Measurements from ENCODE around the gene PDXDC1.
A peak's percentile ranks its signal among the peaks of the same experiment; 100 is the strongest.

The PDXDC1 gene

DNA sequence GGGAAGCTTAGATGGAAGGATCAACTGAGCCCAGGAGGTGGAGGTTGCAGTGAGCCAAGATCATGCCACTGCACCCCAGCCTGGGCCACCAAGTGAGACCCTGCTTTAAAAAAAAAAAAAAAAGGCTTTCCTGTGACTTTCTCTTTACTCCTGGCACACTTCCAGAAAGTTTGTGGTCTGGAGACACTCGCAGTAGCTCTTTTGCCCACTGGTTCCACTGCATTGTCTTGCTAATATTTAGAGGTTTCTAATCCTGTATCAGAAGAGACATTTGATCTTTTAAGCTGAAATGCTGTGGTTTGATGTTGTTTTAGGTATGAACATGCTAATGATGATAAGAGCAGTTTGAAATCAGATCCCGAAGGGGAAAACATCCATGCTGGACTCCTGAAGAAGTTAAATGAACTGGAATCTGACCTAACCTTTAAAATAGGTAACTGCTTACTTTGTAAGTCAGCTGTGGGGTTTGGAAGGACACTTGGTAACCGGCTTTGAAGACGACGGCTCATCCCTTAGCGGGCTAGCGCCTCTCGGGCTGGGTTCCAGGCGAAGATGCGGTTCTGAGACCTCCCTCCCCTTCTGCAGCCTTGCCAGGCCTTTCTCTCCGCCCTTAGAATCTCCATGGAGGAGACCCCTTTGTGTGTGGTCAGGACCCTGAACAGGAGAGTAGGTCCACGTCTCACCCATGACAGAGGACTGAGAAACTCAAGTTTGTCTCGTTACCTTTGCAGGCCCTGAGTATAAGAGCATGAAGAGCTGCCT is 57.9 kb downstream of the PDXDC1 start:
- Histone ChIP-seq H3K79me1 (ENCODE audit: low read length) (no peaks in the 10 kb centered on the region), H3K23ac (ENCODE audit: low read length) (no peak overlapping the region), H3K4me2 (ENCODE audit: low read length) (no peak overlapping the region), H3K9ac (ENCODE audit: low read length) (no peak overlapping the region), H4K91ac (ENCODE audit: low read depth, low read length) (no peak overlapping the region), H3K9me3 (ENCODE audit: insufficient read depth, low read depth, low read length) (peaks cover 1% of the 10 kb centered on the region), H3K79me2 (ENCODE audit: control insufficient read depth, insufficient read depth, low read length, poor library complexity) (no peaks in the 10 kb centered on the region), H2BK5ac (ENCODE audit: low read depth, low read length, poor library complexity) (no peak overlapping the region), H3K4ac (ENCODE audit: low read depth, low read length) (no peak overlapping the region), H4K8ac (ENCODE audit: low read depth, low read length) (no peak overlapping the region), H3K4me1 (ENCODE audit: control insufficient read depth in 1 of 2, insufficient read depth in 2 of 2, low read length in 2 of 2) (no peaks in the 10 kb centered on the region), H2AFZ (ENCODE audit: insufficient read depth, low read length, poor library complexity) (no peak overlapping the region), H3K14ac (ENCODE audit: low read length) (no peak overlapping the region), H2BK12ac (ENCODE audit: low read length) (no peak overlapping the region), H2BK120ac (ENCODE audit: insufficient read depth, low read length, poor library complexity) (no peak overlapping the region), H3K27ac (ENCODE audit: low read depth, low read length) (no peak overlapping the region), H3K4me3 (ENCODE audit: low read depth, low read length) (no peak overlapping the region), H3K27me3 (ENCODE audit: insufficient read depth, low read length) (no peaks in the 10 kb centered on the region), H4K12ac (ENCODE audit: low read depth, low read length) (no peak overlapping the region), H2AK5ac (ENCODE audit: low read length) (no peak overlapping the region), H3K36me3 (ENCODE audit: control insufficient read depth in 1 of 2, insufficient read depth in 2 of 2, low read length in 2 of 2) (peaks cover 74 to 76% of the 10 kb centered on the region in 2 experiments), H3K18ac (ENCODE audit: low read length) (no peak overlapping the region)
- no peak for DNase-seq
- WGBS (ENCODE audit: extremely low coverage, insufficient coverage, insufficient read length), result no CpG with 5 or more reads among the region's 13 CpGs

DNA sequence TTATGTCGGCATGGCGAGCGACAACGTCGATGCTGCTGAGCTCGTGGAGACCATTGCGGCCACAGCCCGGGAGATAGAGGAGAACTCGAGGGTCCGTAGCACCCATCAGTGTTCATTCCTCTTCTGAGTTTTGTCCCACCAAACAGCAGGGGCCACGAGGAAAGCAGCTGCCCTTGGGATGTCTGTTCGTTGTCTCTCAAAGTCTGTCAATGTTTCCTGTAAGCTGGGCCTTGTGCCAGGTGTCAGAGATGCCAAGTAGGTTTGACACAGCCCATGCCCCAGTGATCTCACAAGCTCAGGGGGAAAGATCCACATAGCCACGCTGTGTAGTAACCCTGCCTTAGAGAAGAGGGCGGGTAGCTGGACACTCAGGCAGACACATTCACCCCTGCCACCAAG is 58.5 kb downstream of the PDXDC1 start:
- H3K4me2 ChIP-seq (ENCODE audit: low read length), result no peak overlapping the region
- no peak overlapping the region for H4K91ac ChIP-seq (ENCODE audit: low read depth, low read length)
- H3K36me3 ChIP-seq (ENCODE audit: control insufficient read depth in 1 of 2, insufficient read depth in 2 of 2, low read length in 2 of 2), result peaks cover 70 to 74% of the 10 kb centered on the region in 2 experiments
- no peak overlapping the region for H2BK120ac ChIP-seq (ENCODE audit: insufficient read depth, low read length, poor library complexity)
- no peak overlapping the region for H3K4me3 ChIP-seq (ENCODE audit: low read depth, low read length)
- no peak overlapping the region for H3K4ac ChIP-seq (ENCODE audit: low read depth, low read length)
- no CpG with 5 or more reads among the region's 14 CpGs for WGBS (ENCODE audit: extremely low coverage, insufficient coverage, insufficient read length)
- H3K14ac ChIP-seq (ENCODE audit: low read length), result no peak overlapping the region
- no peak overlapping the region for H4K8ac ChIP-seq (ENCODE audit: low read depth, low read length)
- no peak overlapping the region for H2BK12ac ChIP-seq (ENCODE audit: low read length)
- no peak overlapping the region for H2AFZ ChIP-seq (ENCODE audit: insufficient read depth, low read length, poor library complexity)
- no peak overlapping the region for H3K18ac ChIP-seq (ENCODE audit: low read length)
- H3K79me2 ChIP-seq (ENCODE audit: control insufficient read depth, insufficient read depth, low read length, poor library complexity), result no peaks in the 10 kb centered on the region
- no peak overlapping the region for H3K9ac ChIP-seq (ENCODE audit: low read length)
- no peak overlapping the region for H2AK5ac ChIP-seq (ENCODE audit: low read length)
- DNase-seq, result no peak
- H3K9me3 ChIP-seq (ENCODE audit: insufficient read depth, low read depth, low read length), result peaks cover 1% of the 10 kb centered on the region
- no peak overlapping the region for H3K27ac ChIP-seq (ENCODE audit: low read depth, low read length)
- no peaks in the 10 kb centered on the region for H3K27me3 ChIP-seq (ENCODE audit: insufficient read depth, low read length)
- no peak overlapping the region for H4K12ac ChIP-seq (ENCODE audit: low read depth, low read length)
- no peaks in the 10 kb centered on the region for H3K4me1 ChIP-seq (ENCODE audit: control insufficient read depth in 1 of 2, insufficient read depth in 2 of 2, low read length in 2 of 2)
- H3K23ac ChIP-seq (ENCODE audit: low read length), result no peak overlapping the region
- H2BK5ac ChIP-seq (ENCODE audit: low read depth, low read length, poor library complexity), result no peak overlapping the region
- no peaks in the 10 kb centered on the region for H3K79me1 ChIP-seq (ENCODE audit: low read length)

DNA sequence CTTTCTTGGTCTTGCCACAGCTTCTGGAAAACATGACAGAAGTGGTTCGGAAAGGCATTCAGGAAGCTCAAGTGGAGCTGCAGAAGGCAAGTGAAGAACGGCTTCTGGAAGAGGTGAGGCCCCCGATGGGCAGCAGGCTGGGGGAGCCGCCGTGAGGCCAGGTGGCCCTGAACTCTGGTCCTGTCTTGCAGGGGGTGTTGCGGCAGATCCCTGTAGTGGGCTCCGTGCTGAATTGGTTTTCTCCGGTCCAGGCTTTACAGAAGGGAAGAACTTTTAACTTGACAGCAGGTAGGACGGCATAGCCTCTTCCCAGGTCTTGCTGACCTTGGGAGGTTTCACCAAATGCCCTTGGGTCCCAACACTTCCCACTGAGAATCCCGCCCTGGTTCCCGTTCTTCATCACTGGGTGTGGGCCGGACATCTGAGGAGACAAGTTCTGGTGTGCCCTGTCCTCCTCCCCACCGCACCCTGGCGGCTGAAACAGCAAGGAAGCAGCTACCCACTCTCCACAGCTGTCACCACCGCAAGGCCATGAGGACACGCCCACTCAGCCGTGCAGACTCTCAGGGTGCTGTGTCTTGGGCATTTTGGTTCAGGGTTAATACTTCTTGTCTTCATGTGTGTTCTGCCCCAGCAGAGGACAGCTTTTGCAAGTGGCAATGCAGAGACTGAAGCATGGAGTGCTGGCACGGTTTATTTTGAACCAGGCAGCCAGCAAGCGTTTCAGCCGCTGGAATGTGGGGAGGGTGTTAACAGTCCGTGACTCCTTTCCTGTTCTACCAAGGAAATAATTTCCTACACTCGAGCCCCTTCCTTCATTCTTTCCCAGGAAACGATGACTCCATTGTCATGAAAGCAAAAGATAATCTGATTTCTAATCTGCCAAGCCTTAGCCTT is 59.7 kb downstream of the PDXDC1 start:
- H3K9me3 ChIP-seq (ENCODE audit: insufficient read depth, low read depth, low read length), result no peaks in the 10 kb centered on the region
- H4K12ac ChIP-seq (ENCODE audit: low read depth, low read length), result no peak overlapping the region
- H3K36me3 ChIP-seq (ENCODE audit: control insufficient read depth in 1 of 2, insufficient read depth in 2 of 2, low read length in 2 of 2), result peaks cover 64 to 73% of the 10 kb centered on the region in 2 experiments
- H3K14ac ChIP-seq (ENCODE audit: low read length), result no peak overlapping the region
- no peak overlapping the region for H4K8ac ChIP-seq (ENCODE audit: low read depth, low read length)
- peak overlapping the region; percentile 31 for H3K9ac ChIP-seq (ENCODE audit: low read length)
- no peak overlapping the region for H3K23ac ChIP-seq (ENCODE audit: low read length)
- no peaks in the 10 kb centered on the region for H3K79me1 ChIP-seq (ENCODE audit: low read length)
- DNase-seq, result peak in 1 of 2 donors; percentile 25
- H2AK5ac ChIP-seq (ENCODE audit: low read length), result no peak overlapping the region
- H3K27ac ChIP-seq (ENCODE audit: low read depth, low read length), result no peak overlapping the region
- WGBS (ENCODE audit: extremely low coverage, insufficient coverage, insufficient read length), result no CpG with 5 or more reads among the region's 23 CpGs
- H4K91ac ChIP-seq (ENCODE audit: low read depth, low read length), result no peak overlapping the region
- H3K79me2 ChIP-seq (ENCODE audit: control insufficient read depth, insufficient read depth, low read length, poor library complexity), result no peaks in the 10 kb centered on the region
- no peak overlapping the region for H3K4ac ChIP-seq (ENCODE audit: low read depth, low read length)
- no peak overlapping the region for H3K4me3 ChIP-seq (ENCODE audit: low read depth, low read length)
- no peaks in the 10 kb centered on the region for H3K4me1 ChIP-seq (ENCODE audit: control insufficient read depth in 1 of 2, insufficient read depth in 2 of 2, low read length in 2 of 2)
- no peak overlapping the region for H2BK5ac ChIP-seq (ENCODE audit: low read depth, low read length, poor library complexity)
- no peak overlapping the region for H2BK120ac ChIP-seq (ENCODE audit: insufficient read depth, low read length, poor library complexity)
- H3K4me2 ChIP-seq (ENCODE audit: low read length), result no peak overlapping the region
- H3K18ac ChIP-seq (ENCODE audit: low read length), result no peak overlapping the region
- H2AFZ ChIP-seq (ENCODE audit: insufficient read depth, low read length, poor library complexity), result no peak overlapping the region
- no peaks in the 10 kb centered on the region for H3K27me3 ChIP-seq (ENCODE audit: insufficient read depth, low read length)
- H2BK12ac ChIP-seq (ENCODE audit: low read length), result no peak overlapping the region

DNA sequence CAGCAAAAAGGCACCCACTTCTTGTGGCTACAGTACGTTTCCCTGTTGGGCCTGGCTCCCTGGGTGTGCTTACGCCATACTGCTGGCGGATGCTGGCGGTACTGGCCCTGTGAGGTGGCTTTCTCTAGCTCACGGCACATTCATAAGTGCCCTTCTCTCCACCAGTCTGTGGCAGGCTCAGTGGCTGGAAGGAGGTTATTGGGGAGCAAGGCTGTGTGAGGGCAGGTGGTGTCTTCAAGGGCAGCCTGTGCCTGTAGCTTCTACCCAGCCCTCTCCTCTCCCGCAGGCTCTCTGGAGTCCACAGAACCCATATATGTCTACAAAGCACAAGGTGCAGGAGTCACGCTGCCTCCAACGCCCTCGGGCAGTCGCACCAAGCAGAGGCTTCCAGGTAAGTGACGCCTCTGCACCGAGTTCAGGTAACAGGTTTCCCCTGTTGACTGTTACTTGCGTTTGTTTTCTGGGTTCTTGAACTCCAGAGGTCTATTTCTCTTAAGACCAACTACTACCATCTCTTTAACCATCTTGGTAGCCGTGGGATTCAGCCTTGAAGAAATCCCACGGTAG is 60.4 kb downstream of the PDXDC1 start:
- no peak overlapping the region for H4K12ac ChIP-seq (ENCODE audit: low read depth, low read length)
- H2BK5ac ChIP-seq (ENCODE audit: low read depth, low read length, poor library complexity), result no peak overlapping the region
- no peaks in the 10 kb centered on the region for H3K79me2 ChIP-seq (ENCODE audit: control insufficient read depth, insufficient read depth, low read length, poor library complexity)
- no peak overlapping the region for H3K4ac ChIP-seq (ENCODE audit: low read depth, low read length)
- H3K27ac ChIP-seq (ENCODE audit: low read depth, low read length), result no peak overlapping the region
- no peaks in the 10 kb centered on the region for H3K4me1 ChIP-seq (ENCODE audit: control insufficient read depth in 1 of 2, insufficient read depth in 2 of 2, low read length in 2 of 2)
- H3K79me1 ChIP-seq (ENCODE audit: low read length), result no peaks in the 10 kb centered on the region
- DNase-seq, result peak; percentile 29 to 83
- no peak overlapping the region for H3K23ac ChIP-seq (ENCODE audit: low read length)
- no peak overlapping the region for H2BK120ac ChIP-seq (ENCODE audit: insufficient read depth, low read length, poor library complexity)
- no peak overlapping the region for H4K8ac ChIP-seq (ENCODE audit: low read depth, low read length)
- WGBS (ENCODE audit: extremely low coverage, insufficient coverage, insufficient read length), result no CpG with 5 or more reads among the region's 15 CpGs
- H3K14ac ChIP-seq (ENCODE audit: low read length), result no peak overlapping the region
- no peaks in the 10 kb centered on the region for H3K9me3 ChIP-seq (ENCODE audit: insufficient read depth, low read depth, low read length)
- H3K4me3 ChIP-seq (ENCODE audit: low read depth, low read length), result no peak overlapping the region
- no peak overlapping the region for H2AK5ac ChIP-seq (ENCODE audit: low read length)
- H3K9ac ChIP-seq (ENCODE audit: low read length), result no peak overlapping the region
- no peak overlapping the region for H4K91ac ChIP-seq (ENCODE audit: low read depth, low read length)
- no peak overlapping the region for H2BK12ac ChIP-seq (ENCODE audit: low read length)
- H3K36me3 ChIP-seq (ENCODE audit: control insufficient read depth in 1 of 2, insufficient read depth in 2 of 2, low read length in 2 of 2), result peaks cover 67 to 78% of the 10 kb centered on the region in 2 experiments
- no peaks in the 10 kb centered on the region for H3K27me3 ChIP-seq (ENCODE audit: insufficient read depth, low read length)
- no peak overlapping the region for H3K4me2 ChIP-seq (ENCODE audit: low read length)
- H2AFZ ChIP-seq (ENCODE audit: insufficient read depth, low read length, poor library complexity), result no peak overlapping the region
- no peak overlapping the region for H3K18ac ChIP-seq (ENCODE audit: low read length)
